Activated B cell treated with CpG ODN at 0.5 μM for 24 hours (primary cell): ENCODE measurements around the gene PCDH9. TPM values are rescaled to one million over a fixed set of nuclear protein-coding genes. Genes with fewer than 3 reads are reported as not detected.
A peak's percentile ranks its signal among the peaks of the same experiment; 100 is the strongest.

Experiments
- ATAC-seq: fragments of 200-7000 bp; cut with Tn5 transposase; one replicate; pipeline ENCODE4 v1.10.0; 2021; ENCODE audit warnings: low read depth, mild to moderate bottlenecking, moderate library complexity
- CTCF ChIA-PET: fragments of 350-600 bp; sonication (Branson Sonifier 250); formaldehyde crosslinking; loops from one replicate; lab custom pipeline; 2021; ENCODE audit warnings: antibody characterized with exemption; lab: Charles Lee
- POLR2A ChIA-PET: fragments of 350-600 bp; sonication (Branson Sonifier 250); formaldehyde crosslinking; loops from one replicate; lab custom pipeline; 2021; ENCODE audit warnings: antibody characterized with exemption; lab: Charles Lee
- DNase-seq: peaks from one replicate; pipeline ENCODE4 v3.0.0; 2022
- H3K27ac Mint-ChIP-seq: one replicate; pipeline ENCODE4 v1.8.0; 2020; ENCODE audit warnings: mixed read lengths
- H3K27me3 Mint-ChIP-seq: one replicate; pipeline ENCODE4 v1.8.0; 2021; ENCODE audit warnings: mixed read lengths
- H3K36me3 Mint-ChIP-seq: one replicate; pipeline ENCODE4 v1.8.0; 2021; ENCODE audit warnings: low read depth, mixed read lengths
- H3K4me1 Mint-ChIP-seq: one replicate; pipeline ENCODE4 v1.8.0; 2021; ENCODE audit warnings: mixed read lengths
- H3K4me3 Mint-ChIP-seq: one replicate; pipeline ENCODE4 v1.8.0; 2020; ENCODE audit warnings: mild to moderate bottlenecking, mixed read lengths
- H3K9me3 Mint-ChIP-seq: one replicate; pipeline ENCODE4 v1.8.0; 2020; ENCODE audit warnings: mixed read lengths
- CTCF ChIP-seq: fragments of 200-600 bp; IDR thresholded peaks from one replicate; pipeline ENCODE4 v1.8.0; 2022; ENCODE audit warnings: antibody characterized with exemption, mild to moderate bottlenecking
- intact Hi-C: fragments of 100-400 bp; cut with micrococcal nuclease; formaldehyde crosslinking; loops from one replicate; pipeline ENCODE4 v1.15.1; 2024
- total RNA-seq: library from RNA; stranded (reverse); gene quantifications from 2 replicates; pipeline ENCODE4 v1.2.3, GENCODE V29; 2022

Gene PCDH9
- total RNA-seq, 1 donor from 2014 or later = 6.4 TPM

- H3K4me3 Mint-ChIP-seq = no peak overlapping the region
- DNase-seq (no peak), ATAC-seq (peak; percentile 42)
- H3K27me3 Mint-ChIP-seq = no peaks in the 10 kb centered on the region
- H3K4me1 Mint-ChIP-seq = peaks cover 11% of the 10 kb centered on the region
- H3K27ac Mint-ChIP-seq = peak overlapping the region; percentile 3
- H3K9me3 Mint-ChIP-seq = no peaks in the 10 kb centered on the region
- TF ChIP-seq CTCF = no peak
- ChIA-PET CTCF (no interaction called here), POLR2A (no interaction called here)
- no peaks in the 10 kb centered on the region for H3K36me3 Mint-ChIP-seq
- intact Hi-C loops = no loop called here
Observed at GRCh38 chr13:67048084-67048820, 181.9 kb downstream of the PCDH9 start.

- CTCF ChIA-PET = no interaction called here
Observed at GRCh38 chr13:67045357-67045756, 184.8 kb downstream of the PCDH9 start.

GRCh38 chr13:67043901-67044300, 186.2 kb downstream of the PCDH9 start:
- DNase-seq (no peak), ATAC-seq (no peak)
- CTCF ChIA-PET = no interaction called here
- H3K36me3 Mint-ChIP-seq = no peaks in the 10 kb centered on the region
- peaks cover 6% of the 10 kb centered on the region for H3K4me1 Mint-ChIP-seq
- H3K27ac Mint-ChIP-seq = no peak overlapping the region
- TF ChIP-seq CTCF = no peak
- no peak overlapping the region for H3K4me3 Mint-ChIP-seq
- POLR2A ChIA-PET = no interaction called here
- intact Hi-C loops = no loop called here
- H3K9me3 Mint-ChIP-seq = no peaks in the 10 kb centered on the region
- H3K27me3 Mint-ChIP-seq = no peaks in the 10 kb centered on the region

More at GRCh38 chr13:67045357-67045756, 184.8 kb downstream of the PCDH9 start:
- DNase-seq (no peak), ATAC-seq (no peak)
- Mint-ChIP-seq H3K27ac (no peak overlapping the region), H3K4me1 (peaks cover 6% of the 10 kb centered on the region), H3K36me3 (no peaks in the 10 kb centered on the region), H3K4me3 (no peak overlapping the region), H3K9me3 (no peaks in the 10 kb centered on the region), H3K27me3 (no peaks in the 10 kb centered on the region)
- no peak for TF ChIP-seq CTCF
- intact Hi-C loops = no loop called here
- POLR2A ChIA-PET = no interaction called here

- ChIA-PET POLR2A (no interaction called here), CTCF (no interaction called here)
- ATAC-seq (no peak), DNase-seq (no peak)
- Mint-ChIP-seq H3K27ac (no peak overlapping the region), H3K9me3 (no peaks in the 10 kb centered on the region), H3K4me1 (no peaks in the 10 kb centered on the region), H3K27me3 (no peaks in the 10 kb centered on the region), H3K36me3 (no peaks in the 10 kb centered on the region), H3K4me3 (no peak overlapping the region)
- intact Hi-C loops = no loop called here
- no peak for TF ChIP-seq CTCF
Observed at GRCh38 chr13:67042556-67042955, 187.6 kb downstream of the PCDH9 start.

- peaks cover 11% of the 10 kb centered on the region for H3K4me1 Mint-ChIP-seq
- no peak overlapping the region for H3K27ac Mint-ChIP-seq
- ChIA-PET CTCF (no interaction called here), POLR2A (no interaction called here)
- no peaks in the 10 kb centered on the region for H3K9me3 Mint-ChIP-seq
- ATAC-seq (no peak), DNase-seq (no peak)
- TF ChIP-seq CTCF = no peak
- intact Hi-C loops = no loop called here
- no peak overlapping the region for H3K4me3 Mint-ChIP-seq
- H3K36me3 Mint-ChIP-seq = no peaks in the 10 kb centered on the region
- H3K27me3 Mint-ChIP-seq = no peaks in the 10 kb centered on the region
Observed at GRCh38 chr13:67036699-67037457, 193.3 kb downstream of the PCDH9 start.
